K562 (cell line): Measurements from ENCODE around the gene CD226. TPM values are rescaled to one million over a fixed set of nuclear protein-coding genes. Genes with fewer than 3 reads are reported as not detected.

Source experiments
- ATAC-seq: fragments of 200-7000 bp; cut with Tn5 transposase; 3 replicates; pipeline ENCODE4 v1.9.1; 2020; ENCODE audit warnings: moderate library complexity
- BruUV-seq: library from RNA; stranded (reverse); fragments of 400-500 nt; replicated peaks from 2 replicates; lab custom pipeline; 2021; lab: Mats Ljungman, UMichigan
- CTCF ChIA-PET: fragments of 300-600 bp; formaldehyde crosslinking; extraction: SDS; loops from one replicate; lab custom pipeline; 2021; ENCODE audit warnings: low intra/inter-chr PET ratio; lab: Yijun Ruan, JAX
- POLR2A ChIA-PET: fragments of 300-600, 350-650 bp; sonication (Branson Sonifier 250); formaldehyde crosslinking; extraction: SDS; loops from one replicate; lab custom pipeline; 2021; ENCODE audit warnings: antibody characterized with exemption, inconsistent platforms; lab: Yijun Ruan, JAX
- DNase-seq, 4 experiments: peaks; one replicate each; pipeline versions ENCODE4 v3.0.0 to v3.0.0-alpha.2; 2011 to 2018; ENCODE audit warnings: low spot score in 3 of 4, mixed read lengths in 3 of 4; ENCODE audit errors: extremely low read depth in 1 of 4
- FAIRE-seq: peaks from 2 replicates; lab custom pipeline; 2011; peaks lifted over from hg19 to GRCh38; lab: Jason Lieb, UNC
- H2AFZ ChIP-seq: 2 replicates; pipeline ENCODE4 v1.6.0; 2011; ENCODE audit warnings: low read depth, low read length, control low read depth, inconsistent platforms
- H3K27ac ChIP-seq: fragments of 200-600 bp; 3 replicates; pipeline ENCODE4 v1.8.0; 2011; ENCODE audit warnings: low read depth, mild to moderate bottlenecking, control low read depth, inconsistent platforms, low read length, moderate library complexity, mixed read lengths; ENCODE audit errors: extremely low read depth
- H3K27me3 ChIP-seq, 2 experiments: fragments of 300-600 bp in 1 of 2; 2 replicates in 1 of 2; 3 replicates in 1 of 2; pipeline versions ENCODE4 v1.6.0 to v1.8.0; 2011; ENCODE audit warnings: inconsistent platforms in 2 of 2, low read length in 2 of 2, mild to moderate bottlenecking in 1 of 2, mixed read lengths in 1 of 2, moderate library complexity in 1 of 2; ENCODE audit not compliant: control insufficient read depth in 2 of 2, insufficient read depth in 2 of 2
- H3K36me3 ChIP-seq: fragments of 300-600 bp; 3 replicates; pipeline ENCODE4 v1.8.0; 2011; ENCODE audit warnings: mild to moderate bottlenecking, low read length, inconsistent platforms; ENCODE audit not compliant: control insufficient read depth, insufficient read depth
- H3K4me1 ChIP-seq, 2 experiments: fragments of 200-600 bp in 1 of 2; replicated peaks in 1 of 2; 2 replicates in 1 of 2; 3 replicates in 1 of 2; pipeline versions ENCODE4 v1.5.1 to v1.8.0; 2011; ENCODE audit warnings: inconsistent platforms in 2 of 2, low read length in 2 of 2, mild to moderate bottlenecking in 1 of 2, mixed read lengths in 1 of 2, moderate library complexity in 1 of 2; ENCODE audit not compliant: control insufficient read depth in 2 of 2, insufficient read depth in 2 of 2
- H3K4me2 ChIP-seq: 2 replicates; pipeline ENCODE4 v1.6.1; 2011; ENCODE audit warnings: low read length, control low read depth, inconsistent platforms, mixed read lengths; ENCODE audit not compliant: insufficient read depth
- H3K4me3 ChIP-seq: fragments of 200-600 bp; sonication (generic), shearing (Covaris generic); 2 replicates; pipeline ENCODE4 v1.5.1; 2016; ENCODE audit warnings: control low read depth, inconsistent platforms
- H3K79me2 ChIP-seq: fragments of 200-600 bp; 3 replicates; pipeline ENCODE4 v1.8.0; 2011; ENCODE audit warnings: low read length, inconsistent platforms; ENCODE audit not compliant: control insufficient read depth, insufficient read depth
- H3K9ac ChIP-seq, 2 experiments: 2 replicates each; pipeline versions ENCODE4 v1.6.0 to v1.6.1; 2011; ENCODE audit warnings: low read depth in 2 of 2, low read length in 2 of 2, control low read depth in 1 of 2, inconsistent platforms in 1 of 2, mild to moderate bottlenecking in 1 of 2, mixed read lengths in 1 of 2; ENCODE audit not compliant: insufficient read depth in 1 of 2
- H3K9me1 ChIP-seq: one replicate; pipeline ENCODE4 v1.6.0; 2011; ENCODE audit warnings: inconsistent platforms, mild to moderate bottlenecking, low read length, moderate library complexity; ENCODE audit not compliant: control insufficient read depth, insufficient read depth
- H3K9me3 ChIP-seq: replicated peaks from 2 replicates; pipeline ENCODE4 v1.5.1; 2011; ENCODE audit warnings: low read depth, low read length, inconsistent platforms; ENCODE audit not compliant: control insufficient read depth, insufficient read depth
- H4K20me1 ChIP-seq: replicated peaks from 2 replicates; pipeline ENCODE4 v1.6.1; 2011; ENCODE audit warnings: low read length, inconsistent platforms, mixed read lengths; ENCODE audit not compliant: control insufficient read depth, insufficient read depth
- CTCF ChIP-seq, 3 experiments: IDR thresholded peaks in 2 of 3; conservative IDR thresholded peaks in 1 of 3; 2 replicates each; pipeline ENCODE4 v1.5.1; 2011 to 2012; ENCODE audit warnings: low read length in 3 of 3, mild to moderate bottlenecking in 3 of 3, control low read depth in 2 of 3, improper control_type of control experiment in 1 of 3, inconsistent platforms in 1 of 3, low read depth in 1 of 3, mixed read lengths in 1 of 3, moderate library complexity in 1 of 3; ENCODE audit not compliant: insufficient read depth in 2 of 3
- HDAC6 ChIP-seq: IDR thresholded peaks from 2 replicates; pipeline ENCODE4 v1.6.1; 2012; ENCODE audit warnings: low read depth, mild to moderate bottlenecking, control low read depth, inconsistent platforms, low read length, moderate library complexity
- ILK ChIP-seq: fragments of 450-650 bp; IDR thresholded peaks from 2 replicates; pipeline ENCODE4 v1.6.1; 2016; ENCODE audit warnings: missing genetic modification characterization, low read depth, mild to moderate bottlenecking, missing compliant biosample characterization, moderate library complexity, borderline replicate concordance
- NKRF ChIP-seq: fragments of 450-650 bp; IDR thresholded peaks from 2 replicates; pipeline ENCODE4 v1.6.1; 2016; ENCODE audit warnings: borderline replicate concordance
- PHTF2 ChIP-seq: fragments of 250-450 bp; sonication (Bioruptor Pico); IDR thresholded peaks from 2 replicates; pipeline ENCODE4 v1.5.0; 2021; ENCODE audit warnings: mild to moderate bottlenecking
- RCOR1 ChIP-seq, 2 experiments: IDR thresholded peaks; 2 replicates each; pipeline ENCODE4 v1.6.1; 2012; ENCODE audit warnings: low read depth in 2 of 2, low read length in 2 of 2, borderline replicate concordance in 1 of 2, improper control_type of control experiment in 1 of 2
- SP2 ChIP-seq: IDR thresholded peaks from 2 replicates; pipeline ENCODE4 v1.6.1; 2011; ENCODE audit warnings: mild to moderate bottlenecking, low read depth, low read length, moderate library complexity; ENCODE audit not compliant: poor library complexity, severe bottlenecking; ENCODE audit errors: extremely low read depth
- ZNF316 ChIP-seq: fragments of 450-650 bp; IDR thresholded peaks from 2 replicates; pipeline ENCODE4 v1.6.1; 2016
- ZNF639 ChIP-seq, 2 experiments: fragments of 200-800 bp in 1 of 2; sonication (Bioruptor generic) in 1 of 2; sonication (generic) in 1 of 2; formaldehyde crosslinking in 1 of 2; IDR thresholded peaks in 1 of 2; conservative IDR thresholded peaks in 1 of 2; 2 replicates each; pipeline versions ENCODE4 v1.5.0 to v1.6.1; 2016 to 2020; ENCODE audit warnings: missing compliant biosample characterization in 1 of 2, missing genetic modification characterization in 1 of 2, missing genetic modification reagents in 1 of 2
- WGBS: fragments of 100-300 bp; shearing (Covaris generic); methylation state at CpG from one replicate; pipeline ENCODE4 v1.1.6; 2016; ENCODE audit warnings: low coverage, mixed read lengths; ENCODE audit not compliant: insufficient coverage; ENCODE audit errors: missing lambda C conversion rate; 5-methylcytosine and 5-hydroxymethylcytosine counted together
- in situ Hi-C: fragments of 300-500 bp; cut with MboI; formaldehyde crosslinking; loops from 4 replicates; pipeline ENCODE4 v1.15.0; 2018; ENCODE audit warnings: inconsistent platforms, mixed read lengths
- intact Hi-C: fragments of 100-400 bp; cut with micrococcal nuclease; formaldehyde crosslinking; loops from 2 replicates; pipeline ENCODE4 v1.14.2; 2022
- polyA plus RNA-seq, 8 experiments: library from polyadenylated mRNA; depleted of rRNA in 4 of 8; stranded (reverse) in 5 of 8; unstranded in 3 of 8; fragments of >200 nt; fragmentation: Nextera tagmentation in 2 of 8; fragmentation: Illumina TruSeq in 1 of 8; extraction: Ambion mirVana in 2 of 8; extraction: Trizol in 1 of 8; gene quantifications; 2 replicates each; pipeline versions ENCODE4 v1.2.1 to v1.2.3, GENCODE V29; 2011 to 2014; ENCODE audit warnings: inconsistent platforms in 1 of 8, missing spikeins in 1 of 8
- total RNA-seq, 7 experiments: library from RNA; depleted of rRNA in 6 of 7; stranded (reverse); fragments of >200 nt in 6 of 7; fragmentation: Illumina TruSeq in 2 of 7; extraction: Trizol in 2 of 7; gene quantifications; 2 replicates each; pipeline versions ENCODE4 v1.2.1 to v1.2.3, GENCODE V29; 2011 to 2021; ENCODE audit warnings: low replicate concordance in 1 of 7

CD226 gene
- total and polyA plus RNA-seq, 9 of the 15 experiments (the other 6 are each of a cell fraction or from before 2014, with no cell fraction given), result 0.32 to 1.7 (median 0.80) TPM

GRCh38 chr18:69900941-69901340 is 46.7 kb downstream of the CD226 start:
- H3K27ac ChIP-seq, result no peak overlapping the region
- TF ChIP-seq NKRF (no peak), ZNF639 (CRISPR knock-in tag; conservative IDR thresholded peaks at IDR 0.05 in 1 of 2, IDR thresholded peaks at IDR 0.05 in 1 of 2) (no peak), RCOR1 (IDR thresholded peaks at IDR 0.05; ENCODE audit: borderline replicate concordance in 1 of 2, low read depth in 2 of 2, low read length in 2 of 2) (no peak), SP2 (no peak), PHTF2 (no peak), ILK (tag) (no peak), CTCF (IDR thresholded peaks at IDR 0.05 in 2 of 3, conservative IDR thresholded peaks at IDR 0.05 in 1 of 3; ENCODE audit: insufficient read depth in 2 of 3, low read depth in 1 of 3, low read length in 3 of 3) (no peak), ZNF316 (peak; percentile 14; the same call in 1 of the 2 replicates), HDAC6 (no peak)
- no TSS peak for BruUV-seq
- in situ Hi-C loops, result no loop called here
- H3K79me2 ChIP-seq, result no peaks in the 10 kb centered on the region
- H3K9me3 ChIP-seq, result no peaks in the 10 kb centered on the region
- H3K4me1 ChIP-seq, result no peaks in the 10 kb centered on the region
- no peak overlapping the region for H3K9ac ChIP-seq
- no peak overlapping the region for H3K4me3 ChIP-seq
- no peak overlapping the region for H2AFZ ChIP-seq
- ChIA-PET POLR2A (no interaction called here), CTCF (no interaction called here)
- no peak for DNase-seq
- no peaks in the 10 kb centered on the region for H3K27me3 ChIP-seq
- no peak for FAIRE-seq
- intact Hi-C loops, result no loop called here
- no peaks in the 10 kb centered on the region for H3K9me1 ChIP-seq
- ATAC-seq, result no peak
- whole genome bisulfite sequencing, result 24% methylated on average over 2 of the region's 2 CpGs
- H4K20me1 ChIP-seq, result no peaks in the 10 kb centered on the region
- no peaks in the 10 kb centered on the region for H3K36me3 ChIP-seq
- H3K4me2 ChIP-seq, result no peak overlapping the region
